ENCODE results near the gene TLR8.
"Not testable (repeated sequence)": the region's sequence is repeated elsewhere in the genome, so short reads cannot be mapped to it uniquely, and the experiment has no call there.

The TLR8 gene

DNA sequence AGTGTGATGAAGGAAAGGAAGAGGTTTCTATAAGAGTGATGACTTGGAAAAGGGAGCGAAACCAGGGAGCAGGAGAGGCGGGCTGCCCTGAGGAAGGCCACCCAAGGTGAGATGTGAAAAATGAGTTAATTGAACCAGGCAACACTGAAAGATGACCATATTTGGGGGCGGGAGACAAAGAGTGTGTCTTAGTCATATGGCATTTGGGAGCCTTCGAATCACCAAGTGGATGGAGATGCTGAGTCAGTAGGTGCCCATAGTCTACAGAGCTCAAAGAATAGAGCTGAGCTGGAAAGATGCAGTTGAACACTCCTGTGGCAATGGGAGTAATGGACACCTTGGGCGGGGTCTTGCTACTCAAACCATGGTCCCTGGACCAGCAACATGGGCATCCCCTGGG lies 8.3 kb upstream of the TLR8 start:
- DNase-seq = no peak

- no peak for DNase-seq
These were observed 6.9 kb upstream of the TLR8 start for GRCh38 chrX:12899506-12899905.

- no peak for DNase-seq
These were observed 4.9 kb upstream of the TLR8 start for GRCh38 chrX:12901486-12901885.

DNA sequence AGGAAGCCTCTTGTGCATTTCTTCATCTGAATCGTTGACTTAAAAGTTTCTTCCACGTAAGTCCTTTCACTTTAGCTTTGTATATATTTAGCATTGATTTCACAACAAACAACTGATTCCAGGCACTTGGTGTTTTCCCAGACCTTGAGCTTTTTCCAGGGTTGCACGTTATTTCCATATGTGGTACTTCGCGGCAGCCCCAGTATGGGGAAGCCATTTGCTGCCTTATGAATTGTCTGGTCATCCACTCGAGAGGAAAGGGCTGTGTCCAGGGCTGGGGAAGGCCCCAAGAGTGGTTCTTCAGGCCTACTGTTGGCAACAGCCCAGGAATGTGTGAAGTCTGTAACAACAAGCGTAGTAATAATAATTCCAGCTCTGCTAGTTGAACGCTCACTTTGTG lies 2.8 kb upstream of the TLR8 start:
- no peak for DNase-seq

DNA sequence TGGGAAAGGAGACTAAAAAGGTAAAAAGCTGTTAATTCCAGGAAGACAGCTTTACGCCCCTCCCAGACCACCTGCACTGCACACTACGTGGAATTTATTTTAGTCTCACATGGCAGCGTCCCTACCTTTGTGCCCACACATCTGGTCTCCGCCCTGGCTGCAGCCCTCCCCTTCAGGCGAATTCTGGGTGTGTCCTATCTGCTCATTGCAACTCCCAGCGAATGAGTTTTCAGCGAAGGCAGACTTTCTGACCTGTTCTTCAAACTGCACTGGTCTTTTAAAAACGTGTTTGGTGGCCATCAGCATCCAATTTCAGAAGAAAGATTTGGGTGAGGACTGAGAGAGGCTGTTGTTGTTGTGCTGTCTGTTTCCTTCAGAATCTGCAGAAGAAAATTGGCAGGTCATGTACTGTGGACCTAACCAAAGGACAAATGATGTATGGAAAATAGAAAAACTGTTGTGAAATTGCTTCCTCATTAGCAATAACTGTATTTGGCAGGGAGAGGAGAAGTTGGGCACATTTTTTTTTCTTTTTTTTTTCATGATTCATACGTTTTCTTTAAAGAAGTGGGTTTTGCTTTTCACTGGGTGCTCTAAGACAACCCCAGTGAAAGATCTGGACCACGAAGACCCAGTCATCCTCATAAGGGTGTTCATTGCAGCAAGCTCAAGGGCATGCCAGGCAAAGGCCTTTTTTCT lies 4.2 kb downstream of the TLR8 start:
- no peak for DNase-seq

- DNase-seq = no peak
These were observed 4.7 kb downstream of the TLR8 start for GRCh38 chrX:12911122-12911470.

GRCh38 chrX:12912791-12913482 lies 6.5 kb downstream of the TLR8 start:
- DNase-seq = no peak

DNA sequence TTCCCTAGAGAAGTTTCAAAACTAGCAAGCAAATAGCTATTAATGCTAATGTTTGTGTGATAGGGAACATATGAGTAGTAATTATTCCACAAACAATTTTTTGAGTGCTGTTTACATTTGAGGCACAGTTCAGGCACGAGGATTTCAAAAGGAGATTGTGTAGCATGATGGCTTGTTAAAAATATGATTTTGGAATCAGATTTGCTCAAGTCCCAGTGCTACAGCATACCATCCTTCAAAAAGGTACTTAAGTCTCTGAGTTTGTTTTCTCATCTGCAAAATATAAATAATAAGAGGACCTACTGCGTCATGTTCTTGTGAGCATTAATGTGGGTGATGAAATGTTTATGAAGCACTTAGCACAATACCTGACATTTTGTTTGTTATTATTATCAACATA lies 11.3 kb downstream of the TLR8 start:
- no peak for DNase-seq

- no peak for DNase-seq
These were observed 12.6 kb downstream of the TLR8 start for GRCh38 chrX:12919051-12919450.

GRCh38 chrX:12919620-12920019 lies 13.2 kb downstream of the TLR8 start:
- DNase-seq = no peak

GRCh38 chrX:12920990-12921389 lies 14.6 kb downstream of the TLR8 start:
- DNase-seq = no peak

DNA sequence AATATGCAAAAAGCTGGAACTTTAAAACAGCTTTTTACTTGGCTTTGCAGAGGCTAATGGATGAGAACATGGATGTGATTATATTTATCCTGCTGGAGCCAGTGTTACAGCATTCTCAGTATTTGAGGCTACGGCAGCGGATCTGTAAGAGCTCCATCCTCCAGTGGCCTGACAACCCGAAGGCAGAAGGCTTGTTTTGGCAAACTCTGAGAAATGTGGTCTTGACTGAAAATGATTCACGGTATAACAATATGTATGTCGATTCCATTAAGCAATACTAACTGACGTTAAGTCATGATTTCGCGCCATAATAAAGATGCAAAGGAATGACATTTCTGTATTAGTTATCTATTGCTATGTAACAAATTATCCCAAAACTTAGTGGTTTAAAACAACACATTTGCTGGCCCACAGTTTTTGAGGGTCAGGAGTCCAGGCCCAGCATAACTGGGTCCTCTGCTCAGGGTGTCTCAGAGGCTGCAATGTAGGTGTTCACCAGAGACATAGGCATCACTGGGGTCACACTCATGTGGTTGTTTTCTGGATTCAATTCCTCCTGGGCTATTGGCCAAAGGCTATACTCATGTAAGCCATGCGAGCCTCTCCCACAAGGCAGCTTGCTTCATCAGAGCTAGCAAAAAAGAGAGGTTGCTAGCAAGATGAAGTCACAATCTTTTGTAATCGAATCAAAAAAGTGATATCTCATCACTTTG lies 15.6 kb downstream of the TLR8 start:
- DNase-seq = no peak

GRCh38 chrX:12922599-12922919 lies 16.1 kb downstream of the TLR8 start:
- DNase-seq = no peak

GRCh38 chrX:12929701-12930100 lies 23.3 kb downstream of the TLR8 start:
- DNase-seq = no peak

GRCh38 chrX:12930150-12930549 lies 23.7 kb downstream of the TLR8 start:
- no peak for DNase-seq

DNA sequence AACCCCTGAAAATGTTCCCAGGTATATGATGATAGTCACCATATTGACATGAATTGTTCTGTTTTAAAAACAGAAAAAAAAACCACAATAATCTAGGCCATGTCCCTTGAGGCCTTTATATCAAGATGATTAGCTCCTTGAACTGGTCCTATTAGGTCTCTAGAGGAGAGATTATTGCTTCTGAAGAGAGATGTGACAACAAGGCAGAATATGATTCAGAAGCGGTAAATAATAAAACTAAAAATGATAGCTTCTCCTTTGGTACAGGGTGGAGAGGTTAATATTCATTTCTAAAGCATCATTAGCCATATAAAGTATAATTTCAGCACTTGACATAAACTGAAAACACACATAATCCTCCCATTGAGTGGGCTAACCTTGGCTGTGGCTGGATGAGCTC lies 25.8 kb downstream of the TLR8 start:
- no peak for DNase-seq

DNA sequence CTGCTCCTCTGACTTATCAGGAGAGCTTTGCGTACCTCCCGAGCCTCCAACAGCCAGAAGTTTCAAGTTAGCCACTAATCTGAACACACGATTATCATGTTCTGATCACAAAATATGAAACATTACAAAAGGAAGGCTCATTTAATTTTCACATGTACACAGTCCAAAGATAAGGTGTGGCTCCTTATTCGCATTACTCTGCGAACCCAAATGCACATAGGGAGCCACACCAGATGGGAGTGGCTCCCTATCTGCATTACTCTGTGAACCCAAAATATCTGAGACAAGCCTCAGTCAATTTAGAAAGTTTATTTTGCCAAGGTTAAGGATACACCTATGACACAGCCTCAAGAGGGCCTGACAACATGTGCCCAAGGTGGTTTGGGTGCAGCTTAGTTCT lies 28.4 kb downstream of the TLR8 start:
- no peak for DNase-seq

DNA sequence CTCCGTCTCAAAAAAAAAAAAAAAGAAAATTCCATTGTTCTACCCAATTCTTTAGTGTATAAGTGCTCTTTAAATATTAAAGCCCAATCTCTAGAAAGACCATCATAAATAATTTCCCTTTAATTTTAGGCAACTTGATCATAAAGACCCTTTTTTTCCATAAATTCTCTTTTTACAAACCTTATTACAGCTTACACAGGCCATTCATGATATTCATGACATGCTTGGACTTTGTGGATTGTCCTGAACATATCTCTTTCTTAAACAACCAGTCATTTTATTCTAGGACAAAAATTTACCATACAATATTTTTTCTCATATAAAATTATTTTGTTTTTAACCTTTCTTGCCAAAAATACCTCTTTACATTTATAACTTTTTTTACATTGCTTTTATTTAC lies 30.5 kb downstream of the TLR8 start:
- no peak for DNase-seq

GRCh38 chrX:12940471-12940870 lies 34.1 kb downstream of the TLR8 start:
- not testable (repeated sequence) for DNase-seq

GRCh38 chrX:12943592-12943991 lies 37.2 kb downstream of the TLR8 start:
- DNase-seq = not testable (repeated sequence)

- DNase-seq = not testable (repeated sequence)
These were observed 38.0 kb downstream of the TLR8 start for GRCh38 chrX:12944452-12944851.

GRCh38 chrX:12945494-12945893 lies 39.1 kb downstream of the TLR8 start:
- DNase-seq = no peak

GRCh38 chrX:12946406-12946805 lies 40.0 kb downstream of the TLR8 start:
- DNase-seq = no peak

GRCh38 chrX:12946838-12947544 lies 40.6 kb downstream of the TLR8 start:
- DNase-seq = peak; percentile 73

All from kidney glomerular epithelial cell (primary cell).